Measurements from ENCODE around the gene PALD1. TPM values are rescaled to one million over a fixed set of nuclear protein-coding genes. Genes with fewer than 3 reads are reported as not detected.

The PALD1 gene
- total and polyA plus RNA-seq, 2 of the 13 experiments (the other 11 are each of a cell fraction or from before 2014, with no cell fraction given): 0.07 to 0.09 TPM

GRCh38 chr10:70528741-70529362 lies 50.3 kb downstream of the PALD1 start (continued):
- TF ChIP-seq MAFK (conservative IDR thresholded peaks at IDR 0.05 in 1 of 2, IDR thresholded peaks at IDR 0.05 in 1 of 2; ENCODE audit: low read length in 2 of 2) (peak; percentile 19 to 51; a peak in 3 of 4 replicates), POLR2G (IDR thresholded peaks at IDR 0.05; ENCODE audit: low read depth, low read length) (no peak), PAX8 (CRISPR knock-in tag; IDR thresholded peaks at IDR 0.05; ENCODE audit: borderline replicate concordance) (no peak), ZNF143 (CRISPR knock-in tag; IDR thresholded peaks at IDR 0.05) (peak; percentile 90), ZNF501 (CRISPR knock-in tag; IDR thresholded peaks at IDR 0.05) (no peak), NBN (conservative IDR thresholded peaks at IDR 0.05) (no peak), BATF2 (CRISPR knock-in tag; IDR thresholded peaks at IDR 0.05) (no peak), HCFC1 (IDR thresholded peaks at IDR 0.05; ENCODE audit: low read depth, low read length) (peak; percentile 69), ELF1 (CRISPR knock-in tag; IDR thresholded peaks at IDR 0.05) (no peak), ZNF550 (CRISPR knock-in tag; IDR thresholded peaks at IDR 0.05; ENCODE audit: borderline replicate concordance) (no peak), CREM (IDR thresholded peaks at IDR 0.05) (peak; percentile 22; the same call in 1 of the 2 replicates), CREM (CRISPR knock-in tag; IDR thresholded peaks at IDR 0.05) (no peak)

GRCh38 chr10:70529848-70530247 lies 51.3 kb downstream of the PALD1 start:
- FAIRE-seq (no peak), ATAC-seq (no peak), DNase-seq (ENCODE audit: low spot score) (no peak)
- no peak overlapping the region for H2AFZ ChIP-seq (ENCODE audit: low read length)
- TF ChIP-seq ATRX (CRISPR knock-in tag; IDR thresholded peaks at IDR 0.05; ENCODE audit: borderline replicate concordance): no peak
- in situ Hi-C loops (cut with HindIII; ENCODE audit: extremely low pct_ligation_motif_present, low pct_unique_long_range_greater_than_20kb): no loop called here
- intact Hi-C loops (cut with micrococcal nuclease; ENCODE audit: unreplicated experiment): no loop called here
- H4K20me1 ChIP-seq (ENCODE audit: insufficient read depth, low read length): no peaks in the 10 kb centered on the region
- H3K9me3 ChIP-seq (ENCODE audit: low read length): no peaks in the 10 kb centered on the region
- ChIA-PET POLR2A (no interaction called here), CTCF (ENCODE audit: low intra/inter-chr PET ratio, low total read pairs) (no interaction called here)
- no TSS peak for BruUV-seq (replicated peaks)
- no peak overlapping the region for H3K9ac ChIP-seq (ENCODE audit: insufficient read depth, low read depth, low read length)
- no peaks in the 10 kb centered on the region for H3K79me2 ChIP-seq (ENCODE audit: insufficient read depth, low read length)
- H3K4me1 ChIP-seq (ENCODE audit: insufficient read depth, low read length): no peaks in the 10 kb centered on the region
- peaks cover 6 to 9% of the 10 kb centered on the region in 2 experiments; a peak in 3 of 5 replicates for H3K27me3 ChIP-seq (ENCODE audit: control insufficient read depth in 1 of 2, insufficient read depth in 2 of 2, low read length in 2 of 2)
- WGBS (ENCODE audit: low lambda C conversion rate): 42% methylated on average over 4 of the region's 8 CpGs
- no peak overlapping the region for H3K27ac ChIP-seq (ENCODE audit: extremely low read length, insufficient read depth, low read length)
- H3K36me3 ChIP-seq (replicated peaks in 1 of 2; ENCODE audit: control insufficient read depth in 1 of 2, insufficient read depth in 2 of 2, low read length in 2 of 2): no peaks in the 10 kb centered on the region
- no peak overlapping the region for H3K4me3 ChIP-seq (replicated peaks in 1 of 3; ENCODE audit: insufficient read depth in 1 of 3, low read depth in 2 of 3, low read length in 3 of 3)
- H3K4me2 ChIP-seq (ENCODE audit: low read depth, low read length): no peak overlapping the region

Data from HepG2 (cell line).